HG02642 (cell line): ENCODE data around the gene ADCK1.
"Not testable (repeated sequence)": the region's sequence is repeated elsewhere in the genome, so short reads cannot be mapped to it uniquely, and the experiment has no call there.

Source experiments
- ATAC-seq: cut with Tn5 transposase; IDR thresholded peaks from one replicate; pipeline ENCODE4 v1.9.1; 2021; ENCODE audit warnings: mild to moderate bottlenecking; ENCODE audit not compliant: unreplicated experiment, poor library complexity

The ADCK1 gene

GRCh38 chr14:77799863-77800730 is at the start of gene ADCK1:
TSS of gene ADCK1 (plus strand) at chr14:77800109. CDS start at chr14:77818979, 18,870 bp downstream.
- peak; percentile 96 for ATAC-seq

DNA sequence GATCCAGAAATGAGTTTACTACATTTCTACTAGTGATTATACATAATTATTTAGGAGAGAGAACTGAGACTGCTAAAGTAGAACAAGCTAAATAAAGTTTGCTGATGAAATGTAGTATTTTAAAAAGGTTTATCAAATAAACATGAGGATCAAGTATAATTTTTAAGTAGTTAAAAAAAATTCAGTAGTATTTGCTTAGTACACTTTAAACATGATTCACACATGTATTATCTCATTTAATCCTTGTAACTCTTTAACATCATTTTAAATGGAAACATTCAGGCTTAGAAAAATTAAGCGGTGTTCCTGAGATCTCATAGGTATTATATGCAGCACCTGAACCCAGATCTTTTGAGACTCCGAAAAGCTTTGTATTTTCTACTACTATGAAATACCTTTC is 47.6 kb upstream of the ADCK1 start:
- no peak for ATAC-seq

DNA sequence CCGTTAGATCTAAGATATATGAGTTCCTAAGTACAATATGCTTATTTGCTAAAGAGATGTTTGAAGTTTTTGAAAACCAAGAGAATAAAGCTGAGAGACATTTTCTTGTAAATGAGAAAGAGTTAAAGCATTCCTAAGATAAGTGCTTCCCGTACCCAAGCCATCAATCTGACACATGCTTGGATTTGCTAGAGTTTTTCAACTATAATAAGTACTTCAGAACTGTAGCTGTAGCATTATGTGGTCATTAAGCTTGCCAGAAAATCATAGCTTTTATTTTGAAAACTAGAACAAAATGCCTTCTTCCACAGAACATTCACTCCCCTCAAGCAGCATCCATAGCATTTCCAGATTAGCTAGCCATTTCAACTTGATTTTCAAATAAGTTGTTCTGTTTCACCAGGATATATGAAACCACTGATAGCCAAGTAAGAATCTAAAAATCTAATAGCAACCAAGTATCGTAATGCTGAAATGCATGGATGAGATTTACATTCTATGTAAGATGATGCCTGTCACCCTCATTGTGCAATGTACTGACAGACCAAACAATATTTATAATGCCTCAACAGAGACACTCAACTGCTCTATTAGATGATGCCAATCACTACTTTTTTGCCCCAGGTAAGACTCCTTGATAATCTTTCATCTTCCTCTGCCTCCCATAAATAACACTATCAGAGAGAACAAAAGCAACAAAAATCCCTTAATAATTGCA is 47.0 kb upstream of the ADCK1 start:
- no peak for ATAC-seq

DNA sequence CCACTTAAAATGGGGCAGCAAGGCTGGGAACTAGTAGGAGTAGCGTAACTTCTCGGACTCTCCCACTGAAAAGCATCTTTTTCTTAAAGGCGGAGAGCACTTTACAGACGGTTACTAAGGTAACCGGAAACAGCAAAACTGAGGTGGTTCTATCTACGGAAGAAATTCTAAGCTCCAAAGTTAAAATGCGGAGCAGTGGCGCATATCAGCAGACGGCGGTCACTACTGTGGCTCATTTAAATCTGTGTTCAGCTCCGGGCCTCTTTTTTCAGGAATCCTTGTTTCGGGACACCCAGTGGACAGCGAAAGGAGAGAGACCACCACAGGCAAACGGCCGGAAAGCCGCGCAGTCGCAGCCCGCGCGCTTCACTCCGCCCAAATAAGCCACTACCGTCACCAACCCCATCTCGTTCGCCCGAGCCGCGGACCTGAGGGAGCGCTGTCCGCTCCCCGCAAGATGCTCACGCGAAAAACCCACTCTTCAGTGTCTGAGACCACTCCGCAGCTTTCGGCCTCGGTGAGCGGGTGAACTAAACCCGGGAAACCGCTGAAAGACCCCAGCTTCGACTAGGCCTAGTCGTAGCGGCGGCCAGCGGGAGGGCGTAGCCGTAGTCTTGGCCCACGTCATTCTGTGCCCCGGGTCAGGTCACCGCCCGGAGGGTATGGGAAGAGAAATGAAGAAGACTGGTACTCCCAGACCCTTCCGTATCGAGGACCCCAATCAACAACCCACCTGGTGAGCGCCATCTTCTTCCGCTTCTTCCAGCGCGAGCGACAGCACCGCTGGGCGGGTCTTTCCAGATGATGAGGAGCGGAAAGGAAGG is 39.3 kb upstream of the ADCK1 start, which contains the start of gene SNW1:
TSS of gene SNW1 (minus strand) at position 776 of the 824 bp plus-strand sequence. CDS start at position 747, 29 bp downstream.
- ATAC-seq: peak; percentile 93

- ATAC-seq: peak; percentile 27
Observed at GRCh38 chr14:77761205-77761931, 38.5 kb upstream of the ADCK1 start.

- ATAC-seq: no peak
Observed at GRCh38 chr14:77763316-77763715, 36.6 kb upstream of the ADCK1 start.

- ATAC-seq: no peak
Observed at GRCh38 chr14:77763978-77764377, 35.9 kb upstream of the ADCK1 start.

GRCh38 chr14:77768442-77769069 is 31.4 kb upstream of the ADCK1 start:
- not testable (repeated sequence) for ATAC-seq

- ATAC-seq: not testable (repeated sequence)
Observed at GRCh38 chr14:77773966-77774365, 25.9 kb upstream of the ADCK1 start.

GRCh38 chr14:77782202-77782601 is 17.7 kb upstream of the ADCK1 start:
- no peak for ATAC-seq

DNA sequence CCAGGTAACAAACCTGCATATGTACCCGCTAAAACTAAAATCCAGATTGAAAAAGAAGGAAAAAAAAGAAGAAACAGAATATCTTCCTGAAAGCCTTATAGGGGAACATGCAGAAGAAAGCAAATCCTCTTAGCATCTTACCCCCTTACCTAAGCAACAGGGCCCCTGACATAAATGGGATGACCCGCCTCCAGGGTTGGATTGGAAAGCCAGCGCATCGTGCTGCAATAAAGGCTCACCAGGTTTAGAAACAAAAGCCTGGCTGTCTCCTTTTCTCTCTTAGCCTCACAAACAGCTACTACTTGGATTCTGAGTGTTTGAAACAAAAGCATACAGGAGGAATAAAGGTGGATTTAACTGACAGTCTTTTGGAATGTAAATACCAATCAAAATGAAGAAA is 13.8 kb upstream of the ADCK1 start:
- no peak for ATAC-seq

DNA sequence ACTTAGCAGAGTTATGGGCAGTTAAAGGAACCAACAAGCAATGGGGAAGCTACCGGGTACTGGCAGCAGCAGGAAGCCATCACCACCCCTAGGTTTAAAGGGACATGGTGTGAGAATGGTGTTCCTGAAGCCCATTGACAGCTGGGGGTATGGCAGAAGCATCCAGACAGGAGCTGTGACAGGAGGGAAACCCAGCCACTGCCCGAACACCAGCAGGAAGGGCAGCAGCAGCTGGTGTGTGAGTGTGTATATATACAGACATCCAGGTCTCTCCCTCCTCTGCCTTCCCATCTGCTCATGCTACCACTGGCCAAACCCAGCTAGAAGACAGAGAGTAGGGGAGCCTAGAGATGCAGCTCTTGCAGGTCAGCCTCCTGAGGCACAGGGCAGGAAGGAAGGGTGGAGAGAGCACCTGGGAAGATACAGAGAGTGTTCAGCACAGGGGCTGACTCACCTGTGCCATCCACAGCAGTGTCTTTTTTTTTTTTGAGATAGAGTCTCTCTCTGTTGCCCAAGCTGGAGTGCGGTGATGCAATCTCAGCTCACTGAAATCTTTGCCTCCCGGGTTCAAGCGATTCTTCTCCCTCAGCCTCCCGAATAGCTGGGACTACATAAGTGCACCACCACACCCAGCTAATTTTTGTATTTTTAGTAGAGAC is 9.2 kb upstream of the ADCK1 start:
- ATAC-seq: no peak

- no peak for ATAC-seq
Observed at GRCh38 chr14:77791225-77791600, 8.7 kb upstream of the ADCK1 start.

GRCh38 chr14:77793255-77793654 is 6.7 kb upstream of the ADCK1 start:
- ATAC-seq: not testable (repeated sequence)

DNA sequence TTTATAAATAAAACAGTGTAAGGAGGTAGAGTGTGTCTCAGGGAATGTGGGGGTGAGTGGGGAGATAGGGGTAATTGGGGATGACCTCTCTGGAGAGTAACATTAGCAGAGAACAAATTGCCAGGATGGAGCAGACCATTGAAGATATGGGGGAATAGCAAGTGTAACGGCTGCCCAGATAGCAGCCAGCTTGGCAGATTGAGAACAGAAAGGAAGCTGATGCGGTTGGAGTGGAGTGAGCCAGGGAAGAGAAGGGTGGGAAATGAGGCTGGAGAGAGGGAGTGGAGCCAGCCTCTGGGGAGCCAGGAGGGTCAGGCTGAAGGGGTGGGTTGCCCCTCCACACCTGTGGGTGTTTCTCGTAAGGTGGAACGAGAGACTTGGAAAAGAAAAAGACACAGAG is 5.6 kb upstream of the ADCK1 start:
- ATAC-seq: no peak

DNA sequence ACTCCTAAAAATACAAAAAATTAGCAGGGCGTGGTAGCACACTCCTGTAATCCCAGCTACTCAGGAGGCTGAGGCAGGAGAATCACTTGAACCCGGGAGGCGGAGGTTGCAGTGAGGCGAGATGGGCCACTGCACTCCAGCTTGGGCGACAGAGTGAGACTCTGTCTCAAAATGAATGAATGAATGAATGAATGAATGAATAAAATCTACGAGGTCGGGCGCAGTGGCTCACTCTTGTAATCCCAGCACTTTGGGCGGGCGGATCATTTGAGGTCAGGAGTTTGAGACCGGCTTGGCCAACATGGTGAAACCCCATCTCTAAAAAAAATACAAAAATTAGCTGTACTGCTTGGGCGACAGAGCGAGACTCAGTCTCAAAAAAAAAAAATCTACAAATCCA is 453 bp upstream of the ADCK1 start:
- not testable (repeated sequence) for ATAC-seq

GRCh38 chr14:77800814-77801213 is 905 bp downstream of the ADCK1 start:
- no peak for ATAC-seq

- ATAC-seq: no peak
Observed at GRCh38 chr14:77804592-77804991, 4.7 kb downstream of the ADCK1 start.

- ATAC-seq: no peak
Observed at GRCh38 chr14:77805706-77806105, 5.8 kb downstream of the ADCK1 start.
